22Rv1 (cell line): Measurements from ENCODE around the gene PLEKHG7.

ENCODE experiments used
- H3K27ac ChIP-seq: fragments of 450-650 bp; 2 replicates; pipeline ENCODE4 v1.5.1; 2017
- CTCF ChIP-seq: fragments of 450-650 bp; IDR thresholded peaks from 2 replicates; pipeline ENCODE4 v1.5.1; 2017; ENCODE audit warnings: mild to moderate bottlenecking
- ZFX ChIP-seq: fragments of 450-650 bp; IDR thresholded peaks from 2 replicates; pipeline ENCODE4 v1.6.1; 2017; ENCODE audit warnings: antibody characterized with exemption, borderline replicate concordance

PLEKHG7 gene

GRCh38 chr12:92695056-92695455, 7.7 kb upstream of the PLEKHG7 start:
- no peak for TF ChIP-seq CTCF
- H3K27ac ChIP-seq: no peak overlapping the region

- TF ChIP-seq ZFX (no peak), CTCF (no peak)
- H3K27ac ChIP-seq: no peak overlapping the region
Observed at GRCh38 chr12:92695577-92695976, 7.2 kb upstream of the PLEKHG7 start.

- TF ChIP-seq CTCF (no peak), ZFX (no peak)
- H3K27ac ChIP-seq: no peak overlapping the region
Observed at GRCh38 chr12:92696216-92696615, 6.6 kb upstream of the PLEKHG7 start.

- no peak for TF ChIP-seq ZFX
- no peak for TF ChIP-seq CTCF
Observed at GRCh38 chr12:92698474-92698873, 4.3 kb upstream of the PLEKHG7 start.

GRCh38 chr12:92701441-92701840, 1.3 kb upstream of the PLEKHG7 start:
- TF ChIP-seq CTCF (no peak), ZFX (no peak)
- no peak overlapping the region for H3K27ac ChIP-seq

More at GRCh38 chr12:92698474-92698873, 4.3 kb upstream of the PLEKHG7 start:
- no peak overlapping the region for H3K27ac ChIP-seq

GRCh38 chr12:92703786-92704185, 997 bp downstream of the PLEKHG7 start:
- peak overlapping the region; percentile 82; the same call in 1 of the 2 replicates for H3K27ac ChIP-seq

GRCh38 chr12:92706594-92706993, 3.8 kb downstream of the PLEKHG7 start:
- TF ChIP-seq CTCF: no peak
- no peak for TF ChIP-seq ZFX
- no peak overlapping the region for H3K27ac ChIP-seq

More at GRCh38 chr12:92703786-92704185, 997 bp downstream of the PLEKHG7 start:
- TF ChIP-seq CTCF (no peak), ZFX (no peak)
